IPS-18c (cell line): ENCODE measurements around the gene AXIN1.

Source experiments
- H3K4me3 ChIP-seq: 2 replicates; pipeline ENCODE4 v1.7.0; 2013; ENCODE audit warnings: low read depth, mild to moderate bottlenecking, low read length, moderate library complexity; ENCODE audit not compliant: insufficient read depth
- H3K9me3 ChIP-seq: one replicate; pipeline ENCODE4 v1.6.1; 2013; ENCODE audit warnings: mild to moderate bottlenecking, low read length, moderate library complexity; ENCODE audit not compliant: control insufficient read depth, insufficient read depth

Gene AXIN1

DNA sequence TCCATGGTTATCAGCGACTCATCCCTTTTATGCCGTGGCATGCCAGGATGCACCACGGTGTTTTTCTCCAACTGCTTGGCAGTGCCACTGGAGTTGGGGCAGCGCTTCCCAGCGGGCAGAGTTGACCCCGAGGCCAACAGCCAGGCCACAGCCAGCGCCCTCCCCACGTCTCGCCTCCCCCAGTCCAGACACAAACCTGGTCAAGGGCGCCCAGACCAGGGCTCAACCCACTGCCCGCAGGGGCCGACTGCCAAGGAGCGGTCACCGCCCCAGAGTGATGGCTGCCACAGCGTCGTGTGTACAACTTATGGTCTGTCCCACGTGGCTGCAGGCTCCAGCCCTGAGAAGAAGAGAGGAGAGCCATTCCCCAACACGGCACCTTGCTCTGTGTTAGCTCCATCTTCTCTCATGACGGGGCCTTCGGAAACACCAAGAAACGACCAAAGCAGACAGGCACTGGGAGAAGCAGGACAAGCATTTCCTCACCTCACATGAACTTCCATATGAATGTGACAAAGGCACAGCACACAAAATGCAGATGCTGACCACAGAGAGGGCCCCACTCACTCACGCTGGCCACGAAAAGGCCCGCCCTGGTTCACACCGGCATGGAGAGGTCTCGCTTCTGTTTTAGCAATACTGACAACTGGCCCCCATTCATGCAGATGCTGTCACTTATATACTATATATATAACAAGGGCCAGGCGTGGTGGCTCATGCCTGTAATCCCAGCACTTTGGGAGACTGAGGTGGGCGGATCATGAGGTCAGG, 27.0 kb downstream of the AXIN1 start:
- H3K9me3 ChIP-seq, result no peaks in the 10 kb centered on the region
- no peak overlapping the region for H3K4me3 ChIP-seq

DNA sequence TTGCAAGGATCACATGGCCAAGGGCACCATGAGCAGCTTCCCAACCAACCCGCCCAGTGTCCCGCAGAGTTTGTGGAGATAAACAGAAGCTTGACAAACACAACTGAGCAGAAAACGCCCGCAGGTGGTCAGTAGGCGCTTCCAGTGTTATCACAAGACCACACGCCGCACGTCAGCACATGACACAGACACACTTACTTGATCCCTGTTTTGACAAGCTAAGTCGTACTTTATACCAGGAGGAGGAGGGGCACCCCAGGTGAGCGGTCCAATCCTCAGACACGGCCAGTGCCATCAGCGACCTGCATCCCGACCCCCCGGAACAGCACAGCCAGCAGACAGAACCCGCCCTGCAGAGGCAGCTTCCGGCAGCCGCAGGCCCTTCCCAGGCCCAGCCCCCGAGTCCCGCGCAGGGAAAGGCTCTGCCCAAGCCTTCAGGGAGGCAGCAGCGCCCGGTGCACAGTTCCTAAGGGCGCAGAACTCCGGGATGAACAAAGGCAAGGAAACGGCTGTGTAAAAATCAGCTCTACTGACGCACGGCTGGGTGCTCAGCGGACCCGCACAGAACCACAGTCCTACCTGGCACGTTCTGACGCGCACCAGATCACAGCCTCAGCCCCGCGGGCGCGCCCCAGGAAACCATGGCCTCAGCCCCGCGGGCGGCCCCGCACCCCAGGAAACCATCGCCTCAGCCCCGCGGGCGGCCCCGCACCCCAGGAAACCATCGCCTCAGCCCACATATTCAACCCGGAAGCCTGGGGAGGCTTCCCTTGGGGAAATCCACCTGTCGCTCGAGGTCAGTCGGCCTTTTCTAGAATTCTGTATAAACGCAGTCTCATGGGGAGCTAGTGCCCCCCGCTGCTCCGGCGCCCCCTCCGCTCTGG, 27.8 kb downstream of the AXIN1 start:
- no peak overlapping the region for H3K4me3 ChIP-seq
- no peaks in the 10 kb centered on the region for H3K9me3 ChIP-seq

DNA sequence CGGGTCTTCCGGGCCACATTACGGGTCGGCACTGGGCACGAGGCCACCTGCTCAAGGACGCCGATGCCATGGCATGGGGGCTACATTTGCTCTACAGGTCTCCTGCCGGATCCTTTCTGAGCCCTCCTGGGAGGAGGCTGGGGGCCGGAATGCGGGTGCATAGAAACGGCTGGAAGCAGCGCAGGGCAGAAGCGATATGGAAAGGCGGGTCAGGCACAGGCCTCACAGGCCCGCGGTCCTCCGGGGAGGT, 28.4 kb downstream of the AXIN1 start:
- Histone ChIP-seq H3K9me3 (no peaks in the 10 kb centered on the region), H3K4me3 (no peak overlapping the region)

GRCh38 chr16:322476-323143, 29.9 kb downstream of the AXIN1 start:
- Histone ChIP-seq H3K9me3 (no peaks in the 10 kb centered on the region), H3K4me3 (no peak overlapping the region)

- H3K9me3 ChIP-seq, result no peaks in the 10 kb centered on the region
- no peak overlapping the region for H3K4me3 ChIP-seq
These were observed 31.0 kb downstream of the AXIN1 start for GRCh38 chr16:321532-321931.

GRCh38 chr16:320206-320605, 32.3 kb downstream of the AXIN1 start:
- H3K4me3 ChIP-seq, result no peak overlapping the region

DNA sequence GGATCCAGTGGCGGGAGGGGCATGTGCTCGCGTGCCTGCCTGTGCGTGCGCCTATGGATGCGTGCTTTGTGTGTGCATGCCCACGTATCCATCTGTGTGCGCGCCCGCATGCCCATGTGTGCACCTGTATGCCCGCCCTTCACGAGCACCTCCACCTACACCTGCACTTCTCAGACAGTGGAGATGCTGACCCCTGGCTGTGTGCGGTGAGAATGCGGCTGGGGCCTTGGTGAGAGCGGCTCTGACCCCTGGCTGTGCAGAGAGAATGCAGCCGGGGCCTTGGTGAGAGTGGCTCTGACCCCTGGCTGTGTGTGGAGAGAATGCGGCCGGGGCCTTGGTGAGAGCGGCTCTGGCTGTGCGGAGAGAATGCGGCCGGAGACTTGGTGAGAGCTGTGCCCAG, 33.9 kb downstream of the AXIN1 start:
- Histone ChIP-seq H3K9me3 (no peaks in the 10 kb centered on the region), H3K4me3 (no peak overlapping the region)

More at GRCh38 chr16:320206-320605, 32.3 kb downstream of the AXIN1 start:
- no peaks in the 10 kb centered on the region for H3K9me3 ChIP-seq

DNA sequence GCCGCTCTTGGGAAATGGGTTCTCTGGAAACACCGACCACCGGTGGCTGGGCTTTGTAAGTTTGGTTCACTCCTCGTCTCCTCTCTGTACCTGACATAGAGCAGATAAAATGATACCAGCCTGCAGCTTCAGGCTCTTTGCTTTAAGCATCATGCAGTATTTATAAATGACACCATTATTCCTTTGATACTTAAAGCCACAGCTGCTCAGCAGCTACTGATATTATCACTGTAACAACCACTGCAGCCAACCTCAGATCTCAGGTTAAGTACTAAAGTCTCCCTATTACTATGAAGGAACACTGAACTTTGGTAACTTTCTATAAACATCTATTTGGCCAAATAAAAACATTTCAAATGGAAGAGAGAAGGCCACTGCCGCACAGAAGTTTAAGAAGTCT, 34.9 kb downstream of the AXIN1 start:
- Histone ChIP-seq H3K4me3 (no peak overlapping the region), H3K9me3 (no peaks in the 10 kb centered on the region)

- H3K9me3 ChIP-seq, result no peaks in the 10 kb centered on the region
- no peak overlapping the region for H3K4me3 ChIP-seq
These were observed 35.6 kb downstream of the AXIN1 start for GRCh38 chr16:316741-317464.

DNA sequence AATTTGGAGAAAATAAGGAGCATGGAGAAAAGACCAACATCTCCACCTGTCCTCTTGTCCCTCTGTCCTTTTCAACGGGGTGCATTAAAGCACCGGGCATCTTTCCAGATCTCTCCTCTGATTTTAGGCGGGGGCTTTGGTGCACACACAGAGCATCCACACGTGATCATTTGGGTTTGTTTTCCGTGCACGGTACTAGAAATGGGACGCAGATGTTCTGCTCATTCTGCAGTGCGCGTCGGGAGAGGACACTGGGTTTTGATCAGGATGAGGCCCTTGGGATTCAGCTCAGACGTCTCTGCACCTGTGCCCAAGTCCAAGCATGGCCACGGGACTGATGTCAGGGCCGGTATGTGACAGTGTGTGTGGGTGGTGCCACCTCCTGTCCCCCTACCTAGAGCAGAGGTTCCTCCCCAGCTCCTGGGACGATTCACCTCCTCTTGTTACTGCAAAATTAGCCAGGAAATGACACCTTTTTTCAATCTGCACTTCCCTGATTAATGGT, 37.7 kb downstream of the AXIN1 start:
- H3K9me3 ChIP-seq, result no peaks in the 10 kb centered on the region
- no peak overlapping the region for H3K4me3 ChIP-seq

DNA sequence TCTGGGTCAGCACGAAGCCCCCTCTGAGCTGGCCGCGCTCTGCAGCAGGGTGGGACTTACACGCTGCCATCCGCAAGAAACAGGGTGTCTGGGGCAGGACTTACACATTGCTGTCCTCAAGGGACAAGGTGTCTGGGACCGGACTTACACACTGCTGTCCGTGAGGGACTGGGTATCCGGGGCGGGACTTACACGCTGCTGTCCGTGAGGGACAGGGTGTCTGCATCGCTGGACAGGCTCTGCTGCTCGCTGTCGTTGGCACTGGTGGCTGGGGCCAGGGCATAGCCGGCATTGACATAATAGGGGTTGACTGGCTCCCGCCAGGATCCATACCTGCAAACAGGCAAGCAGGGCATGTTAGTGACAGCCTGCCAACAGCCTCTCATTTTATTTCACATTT, 38.2 kb downstream of the AXIN1 start:
- Histone ChIP-seq H3K4me3 (no peak overlapping the region), H3K9me3 (no peaks in the 10 kb centered on the region)

GRCh38 chr16:311725-312124, 40.8 kb downstream of the AXIN1 start:
- H3K4me3 ChIP-seq, result no peak overlapping the region
- H3K9me3 ChIP-seq, result no peaks in the 10 kb centered on the region

- no peak overlapping the region for H3K4me3 ChIP-seq
- no peaks in the 10 kb centered on the region for H3K9me3 ChIP-seq
These were observed 43.0 kb downstream of the AXIN1 start for GRCh38 chr16:309476-309875.

- no peaks in the 10 kb centered on the region for H3K9me3 ChIP-seq
- no peak overlapping the region for H3K4me3 ChIP-seq
These were observed 44.7 kb downstream of the AXIN1 start for GRCh38 chr16:307691-308312.

- H3K9me3 ChIP-seq, result no peaks in the 10 kb centered on the region
- no peak overlapping the region for H3K4me3 ChIP-seq
These were observed 45.6 kb downstream of the AXIN1 start for GRCh38 chr16:306911-307370.

GRCh38 chr16:305916-306626, 46.5 kb downstream of the AXIN1 start:
- Histone ChIP-seq H3K4me3 (no peak overlapping the region), H3K9me3 (no peaks in the 10 kb centered on the region)
